ENCODE measurements around the gene FLVCR2. TPM values are rescaled to one million over a fixed set of nuclear protein-coding genes. Genes with fewer than 3 reads are reported as not detected.
"Not testable (repeated sequence)": the region's sequence is repeated elsewhere in the genome, so short reads cannot be mapped to it uniquely, and the experiment has no call there.

FLVCR2 gene
- total RNA-seq, 1 donor from 2014 or later, result 3.4 TPM

DNA sequence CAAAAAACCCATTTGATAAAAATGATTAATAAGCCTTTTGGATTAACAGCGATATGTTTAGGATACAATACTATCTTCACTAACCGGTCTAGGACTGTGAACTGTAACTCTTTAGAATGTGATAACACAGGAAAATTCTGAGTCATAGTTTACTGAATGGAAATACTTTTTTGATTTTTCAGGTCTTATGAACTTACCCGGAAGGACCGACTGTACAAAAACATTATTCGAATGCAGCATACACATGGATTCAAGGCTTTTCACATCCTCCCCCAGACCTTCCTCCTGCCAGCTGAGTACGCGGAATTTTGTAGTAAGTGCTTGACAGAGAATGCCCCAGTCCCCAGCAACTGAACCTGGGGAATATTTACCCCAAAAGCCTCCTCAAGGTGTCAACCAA is 111.6 kb downstream of the FLVCR2 start:
- Histone ChIP-seq H3K27ac (no peak overlapping the region), H3K27me3 (no peaks in the 10 kb centered on the region), H3K36me3 (peaks cover 24 to 29% of the 10 kb centered on the region in 2 donors), H3K4me1 (no peaks in the 10 kb centered on the region), H3K4me3 (no peak overlapping the region), H3K9me3 (peaks cover 0 to 4% of the 10 kb centered on the region in 2 donors)
- no peak for TF ChIP-seq CTCF (IDR thresholded peaks at IDR 0.05)
- no peak for DNase-seq (ENCODE audit: low spot score in 2 of 2)
- intact Hi-C loops (cut with DNase I), result no loop called here

DNA sequence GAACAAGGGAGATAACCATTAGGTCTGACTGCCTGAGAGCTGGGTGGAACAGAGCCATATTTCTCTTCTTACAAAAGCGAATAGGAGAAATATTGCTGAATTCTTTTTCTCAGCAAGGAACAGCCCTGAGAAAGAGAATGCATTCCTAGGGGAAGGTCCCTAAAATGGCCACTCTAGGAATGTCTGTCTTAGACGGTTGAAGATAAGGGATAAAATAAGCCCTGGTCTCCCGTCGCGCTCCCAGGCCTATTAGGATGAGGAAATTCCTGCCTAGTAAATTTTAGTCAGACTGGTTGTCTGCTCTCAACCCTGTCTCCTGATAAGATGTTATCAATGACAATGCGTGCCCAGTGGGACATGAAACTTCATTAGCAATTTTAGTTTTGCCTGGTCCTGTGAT is 116.6 kb downstream of the FLVCR2 start:
- H3K36me3 ChIP-seq, result peaks cover 36 to 45% of the 10 kb centered on the region in 2 donors
- DNase-seq (ENCODE audit: low spot score in 2 of 2); intact Hi-C loops (cut with DNase I): not testable (repeated sequence)

DNA sequence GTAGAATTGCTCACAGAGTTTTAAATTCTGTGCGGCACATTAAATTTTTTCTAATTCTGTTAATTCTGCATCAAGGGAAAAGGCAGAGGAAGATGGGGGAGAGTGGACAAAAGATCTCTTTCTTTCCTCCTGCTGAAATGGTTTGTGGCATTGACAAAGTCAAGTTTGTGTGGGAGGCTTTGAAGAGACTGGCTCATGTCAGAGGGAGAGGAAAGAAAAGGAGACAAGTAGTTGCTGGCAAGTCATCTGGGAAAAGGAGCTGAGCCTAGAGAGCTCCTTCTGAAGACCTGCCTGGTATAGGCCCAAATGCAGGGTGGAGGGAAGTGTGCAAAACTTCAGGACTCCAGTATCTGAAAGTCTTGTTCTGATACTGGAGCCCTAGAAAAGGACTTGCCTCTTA is 119.0 kb downstream of the FLVCR2 start:
- no peak for DNase-seq (ENCODE audit: low spot score in 2 of 2)
- no peak for TF ChIP-seq CTCF (IDR thresholded peaks at IDR 0.05)
- Histone ChIP-seq H3K27me3 (no peaks in the 10 kb centered on the region), H3K4me3 (no peak overlapping the region), H3K4me1 (no peaks in the 10 kb centered on the region), H3K9me3 (peaks cover 0 to 7% of the 10 kb centered on the region in 2 donors), H3K36me3 (peaks cover 25 to 36% of the 10 kb centered on the region in 2 donors), H3K27ac (no peak overlapping the region)
- intact Hi-C loops (cut with DNase I), result no loop called here

More for the DNA sequence above, 116.6 kb downstream of the FLVCR2 start:
- H3K4me1 ChIP-seq, H3K9me3 ChIP-seq, H3K4me3 ChIP-seq, H3K27ac ChIP-seq, H3K27me3 ChIP-seq: not testable (repeated sequence)

Other genes with a start within 250 kb of the FLVCR2 start
- gene JDP2, start 150.6 kb upstream of the FLVCR2 start, total RNA-seq, result 213 TPM
- gene BATF, start 56.2 kb upstream of the FLVCR2 start, total RNA-seq, result not detected
- 2.3 TPM for gene ERG28, start 82.3 kb downstream of the FLVCR2 start, total RNA-seq
- 43.1 TPM for gene TTLL5, start 82.6 kb downstream of the FLVCR2 start, total RNA-seq